Ramos (cell line): Measurements from ENCODE around the gene MSRB2.

Experiments used
- in situ Hi-C: fragments of 300-500 bp; cut with MboI; formaldehyde crosslinking; loops from one replicate; pipeline ENCODE4 v1.14.3; 2022; ENCODE audit warnings: low sequenced_read_pairs; ENCODE audit not compliant: unreplicated experiment

Gene MSRB2

DNA sequence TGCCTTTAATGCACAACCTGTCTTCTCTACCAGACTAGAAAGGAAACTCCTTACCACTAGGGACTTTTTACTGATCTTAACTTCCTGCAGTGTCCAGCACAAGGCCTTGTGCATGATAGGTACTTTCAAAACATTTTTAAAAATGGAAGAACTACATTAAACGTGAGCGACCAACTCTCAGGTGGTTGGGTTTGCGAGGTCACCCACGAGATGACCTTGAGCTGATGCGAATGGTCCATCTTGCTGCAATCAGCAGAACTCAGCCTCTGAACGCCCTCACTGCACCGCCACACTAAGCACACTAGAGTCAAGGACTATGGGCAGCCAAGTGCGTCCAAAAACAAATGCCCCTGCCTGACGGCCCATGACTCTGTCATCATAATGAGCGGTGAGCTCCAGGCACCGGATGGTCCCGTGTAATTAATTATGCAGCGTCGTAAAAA lies 61.9 kb downstream of the MSRB2 start:
- in situ Hi-C loops, result no loop called here

- in situ Hi-C loops, result no loop called here
Observed at GRCh38 chr10:23157691-23158369, 62.5 kb downstream of the MSRB2 start.

DNA sequence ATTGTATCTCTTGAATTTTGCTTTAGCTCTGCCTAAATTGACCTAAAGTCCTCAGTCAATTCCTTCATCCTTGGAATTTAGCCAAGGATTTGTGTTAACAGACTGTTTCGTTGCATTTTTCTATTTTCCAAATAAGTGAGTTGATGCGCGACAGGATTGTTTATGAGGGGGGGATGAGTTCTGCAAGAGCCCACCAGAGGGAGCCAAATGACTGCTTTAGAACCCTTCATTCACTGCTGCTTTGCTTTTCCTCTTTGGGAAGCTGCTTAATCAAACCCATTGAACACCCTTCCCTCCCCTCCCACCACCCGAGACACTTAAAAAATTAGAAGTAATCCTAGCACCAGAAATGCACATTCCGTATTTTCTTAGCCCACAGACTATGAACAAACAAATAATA lies 63.0 kb downstream of the MSRB2 start:
- in situ Hi-C loops, result no loop called here

DNA sequence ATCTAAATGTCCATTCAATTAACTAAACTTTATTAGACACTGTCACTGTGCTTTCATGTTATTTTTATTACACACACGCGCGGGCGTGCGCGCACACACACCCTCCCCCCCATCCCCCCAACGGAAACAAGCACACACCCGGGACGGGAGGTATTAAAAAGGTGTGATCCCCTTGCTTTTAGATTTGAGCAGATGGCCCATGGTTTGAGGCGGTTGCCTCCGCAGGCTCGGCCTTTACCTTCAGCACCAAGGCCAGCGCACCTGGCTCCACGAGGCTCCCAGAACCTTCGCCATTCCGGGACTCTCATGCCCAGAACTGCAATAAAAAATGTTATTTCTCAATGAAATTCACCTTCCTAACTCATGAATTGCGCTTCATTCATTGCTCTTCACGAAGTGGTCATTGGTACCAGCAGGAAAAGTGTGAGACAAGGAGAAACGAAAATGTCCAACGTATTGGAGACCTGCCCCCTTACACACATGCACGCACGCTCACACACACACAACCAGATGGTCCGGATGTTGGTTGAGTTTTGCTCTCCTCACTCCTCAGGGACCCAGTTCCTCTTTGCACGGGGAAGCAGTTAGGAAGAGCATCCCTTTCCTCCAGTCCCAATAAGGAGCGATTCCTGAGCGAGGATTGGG lies 76.0 kb downstream of the MSRB2 start:
- in situ Hi-C loops, result no loop called here
